Tibial nerve (tissue), 4 donors: ENCODE results near the gene DHX34. TPM values are rescaled to one million over a fixed set of nuclear protein-coding genes. Genes with fewer than 3 reads are reported as not detected.
A peak's percentile ranks its signal among the peaks of the same experiment; 100 is the strongest.

Source experiments
- DNase-seq, 2 donors: peaks; one replicate each; pipeline ENCODE4 v3.0.0-alpha.2; 2019; ENCODE audit warnings: low spot score in 2 of 2
- H3K27ac ChIP-seq, 4 donors: fragments of 200-600 bp; sonication (generic) in 3 of 4; one replicate each; pipeline ENCODE4 v1.5.1; 2017 to 2019; ENCODE audit warnings: mild to moderate bottlenecking in 1 of 4
- H3K27me3 ChIP-seq, 2 donors: fragments of 200-600 bp; sonication (generic) in 1 of 2; one replicate each; pipeline versions ENCODE4 v1.5.1 to v1.6.0; 2017 to 2019
- H3K36me3 ChIP-seq, 3 donors: fragments of 200-600 bp; sonication (generic); one replicate each; pipeline ENCODE4 v1.5.1; 2018 to 2019
- H3K4me1 ChIP-seq, 4 donors: fragments of 200-600 bp; sonication (generic) in 3 of 4; one replicate each; pipeline ENCODE4 v1.5.1; 2017 to 2019
- H3K4me3 ChIP-seq, 4 donors: fragments of 200-600 bp; sonication (generic) in 3 of 4; one replicate each; pipeline ENCODE4 v1.5.1; 2017 to 2019; ENCODE audit warnings: mild to moderate bottlenecking in 1 of 4, moderate library complexity in 1 of 4
- H3K9me3 ChIP-seq, 4 donors: fragments of 200-600 bp; sonication (generic) in 3 of 4; one replicate each; pipeline ENCODE4 v1.5.1; 2017 to 2019
- EP300 ChIP-seq, 2 donors: sonication (generic); formaldehyde crosslinking; IDR thresholded peaks; one replicate each; pipeline ENCODE4 v1.6.1; 2017; ENCODE audit warnings: antibody characterized with exemption in 2 of 2, mild to moderate bottlenecking in 1 of 2
- POLR2A ChIP-seq, 2 donors: fragments of 450-650 bp; IDR thresholded peaks; one replicate each; pipeline ENCODE4 v1.6.1; 2017; ENCODE audit warnings: antibody characterized with exemption in 2 of 2, mild to moderate bottlenecking in 2 of 2, moderate library complexity in 2 of 2
- WGBS, 2 donors: methylation state at CpG; one replicate each; pipeline ENCODE4 v1.1.5; 2018; 5-methylcytosine and 5-hydroxymethylcytosine counted together
- total RNA-seq, 4 donors: library from RNA; depleted of rRNA; stranded (reverse); fragments of >200 nt; gene quantifications; one replicate each; pipeline ENCODE4 v1.1.0, GENCODE V29; 2016
- TF ChIP-seq, protein P1 (sequence below), 5 experiments: fragments of 200-600 bp in 3 of 5; fragments of 450-650 bp in 2 of 5; sonication (generic) in 3 of 5; IDR thresholded peaks; one replicate each; pipeline ENCODE4 v1.5.1; 2016 to 2019; ENCODE audit warnings: antibody characterized with exemption in 5 of 5, mild to moderate bottlenecking in 3 of 5, moderate library complexity in 2 of 5

Gene DHX34
- total RNA-seq, 4 donors from 2014 or later: 12.4 to 43.8 (median 13.9) TPM

DNA sequence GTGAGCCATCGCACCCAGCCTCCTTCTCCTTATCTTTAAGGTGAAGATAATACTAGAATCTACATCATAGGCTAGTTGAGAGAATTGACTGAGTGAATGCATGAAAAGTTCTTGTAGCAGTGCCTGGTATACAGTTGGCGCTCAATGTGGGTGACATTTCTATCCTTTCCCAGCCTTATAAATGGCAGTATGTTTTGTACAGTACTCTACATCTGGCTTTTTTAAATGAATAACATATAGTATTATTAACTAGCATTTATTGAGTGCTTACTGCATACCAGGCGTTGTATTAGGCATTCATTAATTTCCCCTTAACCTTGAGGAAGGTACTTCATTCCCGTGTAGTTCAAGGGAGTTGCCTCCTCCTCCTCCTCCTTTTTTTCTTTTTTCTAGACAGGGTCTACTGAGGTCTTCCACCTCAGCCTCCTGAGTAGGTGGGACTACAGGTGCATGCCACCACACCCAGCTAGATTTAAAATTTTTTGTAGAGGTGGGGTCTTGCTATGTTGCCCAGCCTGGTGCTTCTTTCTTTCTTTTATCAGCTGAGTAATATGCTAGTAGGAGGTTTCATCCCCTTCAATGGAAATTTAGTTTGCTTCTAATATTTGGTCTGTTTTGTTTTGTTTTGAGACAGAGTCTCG lies 36.6 kb upstream of the DHX34 start:
- Histone ChIP-seq H3K27ac (peak overlapping the region in 2 of 4 donors; percentile 36 to 72), H3K9me3 (no peaks in the 10 kb centered on the region), H3K27me3 (no peaks in the 10 kb centered on the region), H3K4me3 (peak overlapping the region in 1 of 4 donors; percentile 43), H3K36me3 (no peaks in the 10 kb centered on the region), H3K4me1 (peaks cover 0 to 5% (median 0%) of the 10 kb centered on the region in 4 donors)
- TF ChIP-seq, protein P1, sequence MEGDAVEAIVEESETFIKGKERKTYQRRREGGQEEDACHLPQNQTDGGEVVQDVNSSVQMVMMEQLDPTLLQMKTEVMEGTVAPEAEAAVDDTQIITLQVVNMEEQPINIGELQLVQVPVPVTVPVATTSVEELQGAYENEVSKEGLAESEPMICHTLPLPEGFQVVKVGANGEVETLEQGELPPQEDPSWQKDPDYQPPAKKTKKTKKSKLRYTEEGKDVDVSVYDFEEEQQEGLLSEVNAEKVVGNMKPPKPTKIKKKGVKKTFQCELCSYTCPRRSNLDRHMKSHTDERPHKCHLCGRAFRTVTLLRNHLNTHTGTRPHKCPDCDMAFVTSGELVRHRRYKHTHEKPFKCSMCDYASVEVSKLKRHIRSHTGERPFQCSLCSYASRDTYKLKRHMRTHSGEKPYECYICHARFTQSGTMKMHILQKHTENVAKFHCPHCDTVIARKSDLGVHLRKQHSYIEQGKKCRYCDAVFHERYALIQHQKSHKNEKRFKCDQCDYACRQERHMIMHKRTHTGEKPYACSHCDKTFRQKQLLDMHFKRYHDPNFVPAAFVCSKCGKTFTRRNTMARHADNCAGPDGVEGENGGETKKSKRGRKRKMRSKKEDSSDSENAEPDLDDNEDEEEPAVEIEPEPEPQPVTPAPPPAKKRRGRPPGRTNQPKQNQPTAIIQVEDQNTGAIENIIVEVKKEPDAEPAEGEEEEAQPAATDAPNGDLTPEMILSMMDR (IDR thresholded peaks at IDR 0.05): no peak
- TF ChIP-seq POLR2A (IDR thresholded peaks at IDR 0.05) (no peak), EP300 (IDR thresholded peaks at IDR 0.05) (no peak)
- 90 to 92% methylated on average over 5 of the region's 5 CpGs for WGBS, 2 donors
- no peak for DNase-seq

DNA sequence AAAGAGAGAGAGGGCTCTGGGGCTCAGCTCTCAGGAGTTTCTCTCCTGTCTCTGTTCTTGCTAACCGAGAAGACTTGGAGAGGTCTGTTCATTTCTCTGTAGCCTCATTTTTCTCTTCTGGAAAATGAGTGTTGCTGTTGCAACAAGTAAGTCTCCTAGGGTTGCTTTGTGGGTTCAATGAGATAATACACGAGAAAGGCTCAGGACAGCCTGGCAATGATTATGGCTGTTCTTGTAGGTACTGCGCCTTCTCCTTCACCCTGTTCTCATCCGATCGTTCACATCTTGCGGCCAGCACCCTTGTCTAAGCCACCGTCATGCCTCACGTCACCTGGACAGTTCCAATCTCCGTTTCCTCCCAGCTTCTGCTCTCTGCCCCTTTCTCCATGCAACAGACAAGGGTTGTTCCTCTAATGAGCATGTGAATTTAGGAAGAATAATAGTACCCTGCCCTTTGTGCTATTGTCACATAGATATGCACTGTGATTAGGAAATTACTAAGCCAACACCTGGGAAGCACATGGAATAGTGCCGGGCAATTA lies 35.3 kb upstream of the DHX34 start:
- H3K36me3 ChIP-seq: no peaks in the 10 kb centered on the region
- TF ChIP-seq POLR2A (IDR thresholded peaks at IDR 0.05) (no peak), EP300 (IDR thresholded peaks at IDR 0.05) (no peak)
- TF ChIP-seq, protein P1 (IDR thresholded peaks at IDR 0.05): no peak
- H3K27ac ChIP-seq: peak overlapping the region in 2 of 4 donors; percentile 57 to 61
- DNase-seq: no peak
- 81% methylated on average over 10 of the region's 10 CpGs for WGBS, 2 donors
- peaks cover 0 to 4% (median 0%) of the 10 kb centered on the region in 4 donors for H3K4me1 ChIP-seq
- no peaks in the 10 kb centered on the region for H3K9me3 ChIP-seq
- H3K27me3 ChIP-seq: peaks cover 0 to 4% of the 10 kb centered on the region in 2 donors
- H3K4me3 ChIP-seq: peak overlapping the region in 1 of 4 donors; percentile 43

DNA sequence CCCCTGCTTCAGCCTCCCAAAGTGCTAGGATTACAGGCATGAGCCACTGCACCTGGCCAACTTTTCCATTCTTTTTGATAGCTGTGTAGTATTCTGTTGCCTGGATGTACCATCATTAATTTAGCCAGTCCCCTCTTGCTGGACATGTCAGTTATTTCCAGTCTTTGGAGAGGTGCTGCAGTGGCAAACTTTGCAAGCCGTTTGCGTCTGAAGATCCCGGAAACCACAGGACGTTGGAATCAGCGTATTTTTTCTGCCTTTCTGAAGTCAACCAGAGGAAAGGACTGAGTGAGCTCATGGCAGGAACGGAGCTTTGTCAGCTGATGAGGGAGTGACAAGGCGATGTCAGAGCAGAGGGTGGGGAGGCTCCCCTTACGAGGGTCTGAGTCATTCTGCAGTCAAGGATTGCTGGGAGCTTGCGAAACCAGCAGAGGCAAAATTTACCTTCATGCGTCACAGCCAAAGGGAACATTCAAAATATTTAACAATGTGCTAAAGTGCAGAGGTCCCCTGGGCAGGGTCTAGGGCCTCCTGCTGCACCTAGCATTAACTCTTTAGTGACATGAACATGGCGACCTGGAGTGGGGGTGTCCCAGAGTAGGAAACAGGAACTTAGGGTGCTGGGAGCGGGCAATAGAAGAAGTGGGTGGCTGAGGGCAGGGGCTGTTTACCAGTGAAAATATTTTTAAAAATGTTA lies 33.8 kb upstream of the DHX34 start:
- peak in 1 of 2 donors; percentile 65 for DNase-seq
- H3K36me3 ChIP-seq: no peaks in the 10 kb centered on the region
- peaks cover 0 to 11% of the 10 kb centered on the region in 2 donors for H3K27me3 ChIP-seq
- H3K9me3 ChIP-seq: no peaks in the 10 kb centered on the region
- 38 to 43% methylated on average over 12 of the region's 12 CpGs for WGBS, 2 donors
- H3K4me1 ChIP-seq: no peaks in the 10 kb centered on the region
- H3K4me3 ChIP-seq: no peak overlapping the region
- TF ChIP-seq, protein P1 (IDR thresholded peaks at IDR 0.05): no peak
- peak; percentile 90 to 97 for TF ChIP-seq EP300 (IDR thresholded peaks at IDR 0.05)
- peak overlapping the region in 2 of 4 donors; percentile 57 to 61 for H3K27ac ChIP-seq

DNA sequence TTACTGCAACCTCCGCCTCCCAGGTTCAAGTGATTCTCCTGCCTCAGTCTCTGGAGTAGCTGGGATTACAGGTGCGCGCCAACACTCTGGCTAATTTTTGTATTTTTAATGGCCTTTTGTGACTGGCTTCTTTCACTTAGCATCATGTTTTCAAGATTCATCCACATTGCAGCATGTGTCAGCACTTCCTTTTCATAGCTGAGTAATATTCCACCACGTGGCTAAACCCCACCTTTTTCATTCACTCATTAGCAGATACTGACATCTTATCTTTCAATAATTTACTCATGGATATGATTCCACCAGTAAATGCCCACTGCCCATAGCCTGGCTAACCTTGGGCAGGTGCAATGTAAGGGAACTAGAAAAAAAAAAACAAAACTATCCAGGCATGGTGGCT lies 32.6 kb upstream of the DHX34 start:
- WGBS, 2 donors: 87 to 89% methylated on average over 4 of the region's 4 CpGs
- H3K9me3 ChIP-seq: peaks cover 0 to 4% (median 0%) of the 10 kb centered on the region in 4 donors
- peaks cover 0 to 11% of the 10 kb centered on the region in 2 donors for H3K27me3 ChIP-seq

More for the DNA sequence above, 32.6 kb upstream of the DHX34 start:
- Histone ChIP-seq H3K36me3 (no peaks in the 10 kb centered on the region), H3K27ac (peak overlapping the region in 2 of 4 donors; percentile 1 to 49), H3K4me1 (no peaks in the 10 kb centered on the region), H3K4me3 (no peak overlapping the region)
- DNase-seq: no peak
- TF ChIP-seq POLR2A (IDR thresholded peaks at IDR 0.05): no peak
- TF ChIP-seq EP300 (IDR thresholded peaks at IDR 0.05): no peak
- TF ChIP-seq, protein P1 (IDR thresholded peaks at IDR 0.05): no peak
